PFSK-1 (cell line): ENCODE data around the gene PRKAG2.

Source experiments
- POLR2AphosphoS5 ChIP-seq: IDR thresholded peaks from 2 replicates; pipeline ENCODE4 v1.6.1; 2012; ENCODE audit warnings: low read depth, mild to moderate bottlenecking, control low read depth, low read length, moderate library complexity
- REST ChIP-seq, 2 experiments: IDR thresholded peaks; 2 replicates each; pipeline versions ENCODE4 v1.6.1 to v1.8.0; 2011 to 2012; ENCODE audit warnings: low read depth in 2 of 2, low read length in 2 of 2, control low read depth in 1 of 2, inconsistent platforms in 1 of 2, mild to moderate bottlenecking in 1 of 2, moderate library complexity in 1 of 2; ENCODE audit not compliant: insufficient read depth in 1 of 2
- SIN3A ChIP-seq: IDR thresholded peaks from 2 replicates; pipeline ENCODE4 v1.6.1; 2012; ENCODE audit warnings: mild to moderate bottlenecking, low read length, moderate library complexity, borderline replicate concordance; ENCODE audit not compliant: insufficient read depth

- TF ChIP-seq REST (IDR thresholded peaks at IDR 0.05; ENCODE audit: insufficient read depth in 1 of 2, low read depth in 2 of 2, low read length in 2 of 2) = no peak
- TF ChIP-seq POLR2AphosphoS5 = no peak
- TF ChIP-seq SIN3A = no peak
These were observed 228.5 kb downstream of the PRKAG2 start for GRCh38 chr7:151648429-151648828.
